ENCODE measurements around the gene COLGALT1.
A peak's percentile ranks its signal among the peaks of the same experiment; 100 is the strongest.
"Not testable (repeated sequence)": the region's sequence is repeated elsewhere in the genome, so short reads cannot be mapped to it uniquely, and the experiment has no call there.

COLGALT1 gene

DNA sequence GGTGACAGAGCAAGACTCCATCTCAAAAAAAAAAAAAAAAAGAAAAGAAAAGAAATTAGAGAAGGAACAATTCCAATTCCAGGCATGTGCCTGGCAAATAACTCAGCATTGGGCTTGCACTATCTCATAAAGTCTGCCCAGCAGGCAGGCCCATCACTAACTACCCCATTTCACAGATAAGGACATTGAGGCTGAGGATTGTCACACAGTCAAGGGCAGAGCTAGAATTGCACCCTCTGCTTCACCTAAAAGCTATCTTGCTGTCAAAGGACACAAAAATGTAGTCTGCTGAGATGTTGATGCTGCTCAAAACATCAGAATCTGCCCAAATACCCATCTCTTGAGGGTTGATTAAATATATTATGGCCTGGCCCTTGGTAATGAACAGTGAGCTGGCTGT lies 20.7 kb upstream of the COLGALT1 start:
- DNase-seq, result no peak

DNA sequence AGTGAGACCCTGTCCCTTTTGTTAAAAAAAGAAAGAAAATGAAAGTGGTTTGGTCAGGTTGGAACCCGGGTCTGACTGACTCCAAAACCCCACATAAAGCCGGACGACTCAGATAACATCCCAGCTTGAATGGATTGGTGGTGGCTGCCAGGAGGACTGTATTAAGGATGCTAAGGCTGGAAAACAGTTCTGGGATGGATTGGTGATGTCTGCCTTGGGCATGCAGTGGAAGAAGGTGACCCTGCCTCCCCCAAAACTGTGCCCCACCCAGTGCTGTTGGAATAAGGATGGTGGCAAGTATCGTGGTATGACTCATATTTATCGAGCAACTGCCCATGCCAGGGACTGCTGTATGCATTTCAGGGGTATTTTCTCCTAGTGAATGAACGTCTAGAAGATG lies 18.5 kb upstream of the COLGALT1 start:
- DNase-seq, result no peak

DNA sequence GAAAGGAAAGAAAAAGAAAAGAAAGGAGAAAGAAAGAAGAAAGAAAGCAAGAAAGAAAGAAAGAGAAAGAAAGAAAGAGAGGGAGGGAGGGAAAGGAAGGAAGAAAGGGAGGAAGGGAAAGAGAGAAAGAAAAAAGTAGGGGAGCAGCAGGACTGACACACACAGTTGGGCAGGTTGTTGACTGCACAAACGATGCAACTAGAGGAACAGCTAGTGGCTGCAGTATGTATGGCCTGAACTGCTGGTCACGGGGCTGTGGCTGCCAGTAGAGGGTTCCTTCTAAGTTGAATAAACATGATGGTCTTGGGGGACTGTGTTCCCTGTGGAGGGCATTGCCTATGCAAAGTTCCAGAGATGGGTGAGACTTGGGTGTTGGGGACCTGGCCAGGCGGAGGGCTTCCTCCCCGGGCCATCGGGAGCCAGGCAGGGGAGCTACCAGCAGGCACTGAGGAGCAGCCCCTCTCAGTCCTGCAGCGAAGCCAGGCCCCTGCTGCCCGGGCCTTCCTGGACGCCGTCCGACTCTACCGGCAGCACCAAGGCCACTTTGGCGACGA lies 16.7 kb upstream of the COLGALT1 start:
- no peak for DNase-seq

DNA sequence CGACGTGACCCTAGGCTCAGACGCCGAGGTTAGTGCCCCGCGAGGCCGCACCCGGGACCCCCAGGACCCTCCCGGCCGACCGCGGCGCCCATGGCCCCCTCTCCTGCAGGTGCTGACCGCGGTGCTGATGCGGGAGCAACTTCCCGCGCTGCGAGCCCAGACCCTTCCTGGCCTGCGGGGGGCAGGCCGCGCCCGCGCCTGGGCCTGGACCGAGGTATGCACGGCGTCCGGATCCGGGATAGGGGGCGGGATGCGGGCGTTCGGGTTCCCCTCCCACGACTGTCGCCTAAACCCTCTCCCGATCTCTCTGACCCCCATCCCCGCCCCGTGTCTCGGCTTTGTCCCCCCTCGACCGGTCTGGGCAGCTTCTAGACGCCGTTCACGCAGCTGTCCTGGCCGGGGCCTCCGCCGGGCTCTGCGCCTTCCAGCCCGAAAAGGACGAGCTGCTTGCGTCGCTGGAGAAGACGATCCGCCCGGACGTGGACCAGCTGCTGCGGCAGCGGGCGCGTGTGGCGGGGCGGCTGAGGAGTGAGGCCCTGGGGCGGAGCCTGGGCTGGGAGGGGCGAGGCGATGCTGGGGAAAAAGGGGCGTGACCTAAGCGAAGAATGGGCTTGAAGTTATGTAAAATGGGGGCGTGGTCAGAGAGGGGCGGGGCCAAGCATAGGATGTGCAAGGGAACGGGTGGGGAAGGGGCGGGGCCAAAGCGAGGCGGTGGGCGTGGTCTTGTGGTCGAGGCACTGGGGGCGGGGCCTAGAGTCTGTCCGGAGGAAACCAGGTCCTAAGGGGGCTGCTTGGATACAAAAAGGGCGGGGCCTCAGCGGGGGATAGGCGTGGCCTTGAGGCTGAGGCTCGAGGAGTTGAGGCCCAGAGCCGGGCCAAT lies 16.0 kb upstream of the COLGALT1 start:
- DNase-seq, result peak; percentile 95

DNA sequence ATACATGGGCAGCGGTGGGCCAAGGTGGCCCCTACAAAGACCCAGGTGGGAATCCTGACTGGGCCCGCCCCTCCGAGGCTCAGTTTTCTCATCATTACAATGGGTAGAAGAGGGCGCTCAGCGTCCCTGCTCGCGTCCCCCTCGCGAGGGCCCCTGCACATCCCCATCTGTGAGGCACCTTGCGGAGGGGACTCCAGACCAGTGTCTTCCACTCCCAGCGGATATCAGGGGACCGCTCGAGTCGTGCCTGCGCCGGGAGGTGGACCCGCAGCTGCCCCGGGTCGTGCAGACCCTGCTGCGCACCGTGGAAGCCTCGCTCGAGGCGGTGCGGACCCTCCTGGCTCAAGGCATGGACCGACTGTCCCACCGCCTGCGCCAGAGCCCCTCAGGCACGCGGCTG lies 15.3 kb upstream of the COLGALT1 start:
- DNase-seq, result no peak

DNA sequence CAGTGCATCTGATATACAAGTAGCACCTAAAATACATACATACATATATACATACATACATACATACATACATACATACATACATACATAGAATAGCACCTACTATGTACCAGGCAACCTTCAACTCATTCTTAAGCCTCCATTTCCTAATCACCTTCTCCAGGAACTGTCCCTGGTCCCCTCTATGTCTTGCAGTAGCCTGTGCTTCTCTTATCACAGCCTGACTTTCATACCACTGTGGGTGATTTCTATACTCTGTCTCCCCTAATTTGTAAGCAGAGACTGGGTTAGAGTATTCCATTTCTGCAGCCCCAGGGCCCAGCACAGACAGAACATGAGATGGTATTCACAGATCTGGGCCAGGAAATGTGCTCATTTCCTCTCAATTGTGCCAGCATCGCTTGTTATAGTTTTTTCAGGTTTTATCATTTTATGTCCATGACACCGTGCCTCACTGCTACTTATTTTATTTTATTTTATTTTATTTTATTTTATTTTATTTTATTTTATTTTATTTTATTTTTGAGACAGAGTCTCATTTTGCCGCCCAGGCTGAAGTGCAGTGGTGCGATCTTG lies 14.2 kb upstream of the COLGALT1 start:
- no peak for DNase-seq

DNA sequence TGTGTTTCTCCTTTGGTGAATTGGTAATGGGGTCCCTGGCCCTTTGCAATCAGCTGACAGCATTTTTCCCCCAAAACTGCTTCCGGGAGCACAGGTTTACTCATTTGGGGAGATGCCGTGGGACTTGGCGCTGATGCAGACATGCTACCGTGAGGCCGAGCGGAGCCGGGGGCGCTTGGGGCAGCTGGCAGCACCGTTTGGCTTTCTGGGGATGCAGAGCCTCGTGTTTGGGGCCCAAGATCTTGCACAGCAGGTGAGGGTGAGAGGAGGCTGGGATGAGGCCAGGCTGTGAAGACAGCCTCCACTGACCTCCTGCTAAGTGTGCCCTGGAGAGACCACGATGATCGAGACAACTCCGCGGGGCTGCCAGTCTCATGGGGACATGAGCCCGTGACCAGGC lies 13.4 kb upstream of the COLGALT1 start:
- no peak for DNase-seq

DNA sequence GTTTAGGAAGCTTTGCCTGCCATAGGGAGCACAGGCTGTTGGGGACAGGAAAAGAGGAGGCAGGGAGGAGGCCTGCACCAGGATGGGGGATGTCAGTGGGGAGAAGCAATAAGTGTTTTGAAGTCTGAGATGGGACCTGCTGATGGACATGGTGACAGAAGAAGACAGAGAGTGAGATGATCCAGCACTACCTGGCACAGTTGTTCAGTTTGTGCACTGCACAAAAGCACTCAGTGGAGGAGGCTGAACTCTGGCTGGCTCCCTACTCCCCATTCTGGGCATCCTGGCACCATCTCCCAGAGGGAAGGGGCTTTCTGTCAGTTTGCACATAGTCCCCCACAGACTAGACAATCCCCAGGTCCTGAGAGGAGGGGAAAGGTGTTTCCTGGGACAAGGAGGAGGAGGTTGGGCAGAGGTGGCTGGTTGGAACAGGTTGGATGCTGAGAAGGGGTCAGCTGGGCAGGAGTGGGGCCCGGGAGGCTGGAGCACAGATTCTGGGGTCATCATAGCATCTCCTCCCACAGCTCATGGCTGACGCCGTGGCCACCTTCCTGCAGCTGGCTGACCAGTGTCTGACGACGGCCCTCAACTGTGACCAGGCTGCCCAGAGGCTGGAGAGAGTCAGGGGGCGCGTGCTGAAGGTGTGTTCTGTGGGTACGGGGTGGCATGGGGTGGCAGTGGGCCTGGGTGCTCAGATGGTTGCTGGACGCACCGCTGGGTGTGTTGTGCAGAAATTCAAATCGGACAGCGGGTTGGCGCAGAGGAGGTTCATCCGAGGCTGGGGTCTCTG lies 12.5 kb upstream of the COLGALT1 start:
- DNase-seq, result no peak

DNA sequence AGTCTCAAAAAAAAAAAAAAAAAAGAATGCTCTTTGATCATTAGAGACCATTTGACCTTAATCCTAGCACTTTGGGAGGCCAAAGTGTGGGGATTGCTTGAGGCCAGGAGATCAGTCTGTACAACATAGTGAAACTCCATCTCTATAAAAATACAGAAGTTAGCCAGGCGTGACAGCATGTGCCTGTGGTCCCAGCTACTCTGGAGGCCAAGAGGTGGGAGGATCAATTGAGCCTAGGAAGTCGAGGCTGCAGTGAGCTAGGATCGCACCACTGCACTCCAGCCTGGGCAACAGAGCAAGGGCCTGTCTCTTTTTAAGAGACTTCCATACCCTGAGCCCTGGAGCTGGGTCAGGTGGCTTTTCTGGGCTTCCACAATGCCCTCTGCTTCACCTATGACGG lies 11.5 kb upstream of the COLGALT1 start:
- DNase-seq, result no peak

DNA sequence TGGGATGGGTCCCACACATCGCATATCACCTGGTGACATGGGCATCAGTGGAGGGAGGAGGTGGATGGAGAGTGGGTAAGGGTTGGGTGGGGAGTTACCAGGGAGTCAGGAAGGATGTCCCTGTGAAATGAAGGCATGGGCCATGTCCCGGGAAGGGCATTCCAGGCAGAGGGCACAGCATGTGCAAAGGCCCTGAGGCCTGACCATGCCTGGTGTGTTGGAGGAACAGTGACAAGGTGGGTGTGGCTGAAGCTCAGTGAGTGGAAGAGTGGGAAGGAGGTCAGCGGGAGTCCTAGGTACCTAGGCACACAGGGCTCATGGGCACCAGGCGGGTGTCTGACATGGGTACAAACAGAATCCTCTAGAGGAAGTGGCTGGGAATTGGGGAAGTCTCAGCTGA lies 11.0 kb upstream of the COLGALT1 start:
- no peak for DNase-seq

DNA sequence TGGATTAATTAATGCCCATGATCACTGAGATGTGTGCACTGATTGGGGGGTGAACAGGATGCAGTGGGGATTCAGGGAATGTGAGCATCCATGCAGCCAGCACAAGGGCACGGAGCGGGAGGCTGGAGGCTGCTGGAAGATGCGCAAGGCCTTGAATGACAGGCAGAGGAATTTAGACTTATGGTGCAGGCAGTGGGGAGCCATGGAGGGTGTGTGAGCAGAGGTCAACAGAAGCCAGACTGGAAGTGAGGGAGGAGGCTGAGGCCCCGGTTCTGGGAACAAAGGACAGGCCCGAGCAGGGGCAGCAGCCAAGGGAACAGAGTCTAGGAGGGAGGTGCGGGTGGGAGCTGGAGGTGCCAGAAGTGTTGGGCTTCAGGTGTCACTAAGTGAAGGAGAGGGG lies 7.3 kb upstream of the COLGALT1 start:
- no peak for DNase-seq

DNA sequence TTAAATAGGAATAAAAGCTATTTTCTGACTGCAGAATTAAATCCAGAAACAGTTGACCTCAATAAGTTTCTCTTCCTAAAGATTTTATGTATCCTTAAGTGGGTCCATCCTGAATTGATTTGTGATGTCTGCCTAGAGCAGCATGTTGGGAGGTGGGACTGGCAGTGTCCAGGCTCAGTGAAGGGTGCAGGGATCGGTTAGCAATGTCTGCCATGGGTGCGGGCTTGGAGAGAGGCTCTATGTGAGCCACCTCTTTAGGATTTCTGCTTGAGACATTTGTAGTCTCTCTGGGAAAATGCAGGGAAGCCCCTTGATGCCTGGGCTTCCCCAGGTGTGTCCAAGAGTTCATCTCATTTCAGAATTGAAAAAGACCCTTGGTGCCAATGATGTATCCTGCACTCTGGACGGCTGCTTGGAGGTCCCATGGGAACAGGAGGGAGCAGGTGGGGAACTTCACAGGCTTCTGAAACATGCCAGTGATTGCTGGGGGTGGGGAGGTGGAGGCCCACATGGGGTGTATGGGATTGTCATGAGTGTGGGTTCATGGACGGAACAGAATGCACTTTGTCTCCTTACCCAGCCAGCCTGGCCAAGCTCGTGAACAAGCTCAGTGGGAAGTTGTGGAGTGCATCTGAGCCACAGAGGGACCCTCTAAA lies 6.2 kb upstream of the COLGALT1 start:
- no peak for DNase-seq

DNA sequence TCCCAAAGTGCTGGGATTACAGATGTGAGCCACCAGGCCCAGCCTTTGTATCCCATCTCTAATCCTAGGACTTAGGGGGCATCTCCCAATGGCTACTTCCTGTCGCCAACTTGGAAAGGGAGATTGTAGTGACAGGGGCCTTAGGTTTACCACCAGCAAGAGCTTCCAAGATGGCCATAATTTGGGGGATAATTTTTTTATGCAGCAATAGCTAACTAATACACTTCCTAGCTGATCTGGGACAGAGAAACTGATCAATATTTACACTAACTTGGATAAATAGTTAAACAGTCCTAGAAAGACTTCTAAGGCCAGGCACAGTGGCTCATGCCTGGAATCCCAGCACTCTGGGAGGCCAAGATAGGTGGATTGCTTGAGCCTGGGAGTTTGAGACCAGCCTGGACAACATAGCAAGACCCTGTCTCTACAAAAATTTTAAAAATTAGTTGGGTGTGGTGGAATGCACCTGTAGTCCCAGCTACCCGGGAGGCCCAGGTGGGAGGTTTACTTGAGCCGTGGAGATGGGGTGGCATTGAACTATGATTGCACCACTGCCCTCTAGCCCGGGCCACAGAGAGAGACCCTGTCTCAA lies 5.3 kb upstream of the COLGALT1 start:
- DNase-seq, result no peak

DNA sequence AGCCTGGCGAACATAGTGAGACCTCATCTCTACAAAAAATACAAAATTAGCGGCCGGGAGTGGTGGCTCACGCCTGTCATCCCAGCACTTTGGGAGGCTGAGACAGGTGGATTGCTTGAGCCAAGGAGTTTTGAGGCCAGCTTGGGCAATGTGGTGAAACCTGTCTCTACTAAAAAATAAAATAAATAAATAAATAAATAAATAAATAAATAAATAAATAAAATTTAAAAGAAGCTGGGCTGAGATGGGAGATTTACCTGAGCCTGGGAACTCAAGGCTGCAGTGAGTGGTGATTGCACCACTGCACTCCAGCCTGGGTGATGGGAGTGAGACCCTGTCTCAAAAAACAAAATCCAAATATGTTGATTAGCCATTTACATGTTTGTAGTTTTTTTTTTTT lies 2.7 kb upstream of the COLGALT1 start:
- DNase-seq, result not testable (repeated sequence)

DNA sequence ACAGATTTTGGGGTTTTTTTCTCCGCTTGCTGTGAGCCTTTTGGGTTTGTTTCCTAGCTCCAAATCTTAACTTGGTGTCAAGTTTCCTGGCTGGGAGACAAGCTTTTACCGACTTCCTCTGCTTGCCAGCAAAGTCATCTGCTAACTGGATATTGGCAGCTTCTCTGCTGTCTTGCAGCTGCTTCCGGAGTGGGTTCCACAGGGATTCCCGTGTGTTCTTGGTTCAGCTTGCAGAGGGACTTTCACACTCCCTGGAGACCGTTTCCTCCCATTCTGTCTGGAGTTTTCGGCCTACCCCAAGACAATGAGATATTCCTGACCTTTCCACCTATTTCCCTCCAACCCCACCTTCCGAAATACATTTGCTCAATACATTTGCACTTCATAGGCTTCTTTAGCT lies 2.2 kb upstream of the COLGALT1 start:
- no peak for DNase-seq

DNA sequence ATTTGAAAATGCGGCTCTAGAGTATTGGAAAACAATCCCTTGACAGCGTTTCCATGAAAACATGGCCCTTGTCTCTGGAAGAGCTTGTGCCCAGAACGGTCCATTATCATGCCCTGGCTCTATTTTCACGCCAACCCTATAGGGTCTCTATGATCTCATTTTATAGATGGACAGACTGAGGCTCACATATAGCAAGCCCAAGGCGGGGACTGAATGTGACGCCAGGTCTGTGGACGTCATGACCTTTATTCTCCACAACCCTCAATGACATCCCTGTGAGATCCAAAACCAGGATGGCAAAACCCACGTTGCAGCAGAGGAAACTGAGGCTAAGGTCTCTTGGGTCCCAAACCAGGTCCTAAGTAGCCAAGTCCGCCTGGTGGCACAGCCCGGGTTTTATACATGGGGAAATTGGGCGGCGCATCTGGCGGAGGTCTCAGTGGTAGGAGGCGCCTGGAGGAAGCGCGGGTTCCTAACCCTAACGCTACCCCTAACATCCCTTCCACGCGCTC lies 425 bp upstream of the COLGALT1 start:
- no peak for DNase-seq

DNA sequence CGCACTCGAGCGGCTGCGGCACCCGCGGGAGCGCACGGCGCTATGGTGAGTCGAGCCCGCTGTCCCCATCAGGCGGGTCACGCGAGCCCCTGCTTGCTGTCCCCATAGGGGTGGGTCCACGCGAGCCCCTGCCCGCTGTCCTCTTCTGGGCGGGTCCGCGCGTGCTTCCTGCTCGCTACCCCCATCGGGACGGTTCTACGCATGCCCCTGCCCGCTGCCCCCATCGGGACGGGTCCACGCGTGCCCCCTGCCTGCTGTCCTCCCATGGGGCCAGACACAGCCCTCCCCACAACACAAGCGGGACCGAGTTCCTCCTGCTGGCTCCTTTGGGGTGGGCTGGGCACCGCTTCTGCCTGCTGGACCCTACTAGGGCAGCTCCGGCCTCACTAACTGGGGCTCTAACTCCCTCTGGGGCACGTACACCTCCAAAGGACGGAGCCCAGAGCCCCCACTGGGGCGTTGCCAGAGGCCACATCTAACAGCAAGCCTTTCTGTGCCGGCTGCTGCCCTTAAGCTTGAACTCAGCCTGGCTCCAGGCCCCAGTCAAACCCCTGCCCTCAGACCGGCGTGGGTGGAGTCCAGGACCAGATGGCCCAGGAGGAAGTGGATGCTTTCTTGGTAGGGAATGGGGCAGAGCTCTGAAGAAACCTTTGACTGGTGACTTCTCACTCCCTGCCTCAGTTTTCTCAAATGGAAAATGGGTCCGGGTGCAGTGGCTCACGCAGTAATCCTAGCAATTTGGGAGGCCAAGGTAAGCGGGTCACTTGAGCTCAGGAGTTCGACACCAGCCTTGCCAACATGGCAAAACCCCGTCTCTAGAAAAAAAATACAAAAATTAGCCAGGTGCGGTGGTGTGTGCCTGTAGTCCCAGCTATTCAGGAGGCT lies 722 bp downstream of the COLGALT1 start:
- no peak for DNase-seq

DNA sequence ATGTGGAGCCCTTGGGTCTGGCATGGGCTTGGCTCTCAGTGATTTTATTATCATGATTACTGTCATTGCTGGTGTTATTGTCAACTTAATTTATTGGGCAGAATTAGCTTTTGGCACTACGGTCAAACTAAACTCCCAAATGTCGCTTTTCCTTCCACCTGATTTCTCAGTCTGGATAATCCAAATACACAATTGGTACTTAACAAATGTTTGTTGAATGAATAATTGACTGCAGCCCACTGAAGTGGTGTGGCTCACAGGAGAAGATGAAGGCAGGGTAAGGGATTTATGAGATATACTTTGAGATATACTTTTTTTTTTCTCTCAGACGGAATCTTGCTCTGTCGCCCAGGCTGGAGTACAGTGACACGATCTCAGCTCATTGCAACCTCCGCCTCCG lies 1.5 kb downstream of the COLGALT1 start:
- no peak for DNase-seq

DNA sequence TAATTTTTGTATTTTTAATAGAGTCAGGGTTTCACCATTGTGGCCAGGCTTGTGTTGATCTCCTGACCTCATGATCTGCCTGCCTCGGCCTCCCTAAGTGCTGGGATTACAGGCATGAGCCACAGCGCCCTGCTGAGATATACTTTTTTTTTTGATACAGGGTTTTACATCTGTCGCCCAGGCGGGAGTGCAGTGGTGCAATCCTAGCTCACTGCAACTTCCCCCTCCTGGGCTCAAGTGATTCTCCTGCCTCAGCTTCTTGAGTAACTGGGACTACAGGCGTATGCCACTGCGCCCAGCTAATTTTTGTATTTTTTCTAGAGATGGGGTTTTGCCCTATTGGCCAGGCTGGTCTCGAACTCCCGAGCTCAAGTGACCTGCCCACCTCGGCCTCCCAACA lies 2.0 kb downstream of the COLGALT1 start:
- no peak for DNase-seq

DNA sequence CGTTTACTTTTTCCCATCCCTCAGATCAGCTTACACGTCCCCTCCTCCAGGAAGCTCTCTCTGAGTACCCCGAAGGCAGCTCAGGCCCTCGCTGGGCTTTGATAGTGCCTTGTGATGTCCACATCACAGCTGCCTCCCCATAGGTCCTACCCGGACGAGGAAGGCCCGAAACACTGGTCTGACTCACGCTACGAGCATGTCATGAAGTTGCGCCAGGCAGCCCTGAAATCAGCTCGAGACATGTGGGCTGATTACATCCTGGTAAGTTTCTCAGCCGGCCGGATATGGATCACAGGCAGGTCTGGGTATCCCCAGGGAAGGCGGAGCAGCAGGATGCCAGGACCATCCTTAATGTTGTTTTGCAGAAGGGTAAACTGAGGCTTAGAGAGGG lies 4.8 kb downstream of the COLGALT1 start:
- DNase-seq, result no peak

DNA sequence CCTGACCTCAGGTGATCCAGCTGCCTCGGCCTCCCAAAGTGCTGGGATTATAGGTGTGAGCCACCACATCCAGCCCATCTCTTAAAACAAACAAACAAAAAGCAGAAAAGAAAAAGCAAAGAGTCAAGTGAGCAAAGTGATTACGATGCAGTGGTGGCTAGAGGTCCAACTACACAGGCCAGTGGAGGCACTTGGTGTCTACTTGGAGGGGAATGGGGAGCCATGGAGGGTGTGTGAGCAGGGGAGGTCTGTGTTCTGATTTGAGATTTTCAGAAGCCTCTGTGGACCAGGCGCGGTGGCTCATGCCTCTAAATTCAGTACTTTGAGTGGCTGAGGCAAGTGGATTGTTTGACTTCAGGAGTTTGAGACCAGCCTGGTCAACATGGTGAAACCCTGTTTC lies 6.6 kb downstream of the COLGALT1 start:
- no peak for DNase-seq

Measured in activated naive CD4-positive, alpha-beta T cell treated with anti-CD3 and anti-CD28 coated beads, Interleukin-2, amount 50 U/mL, for 16 hours (primary cell).